ENCODE data around the gene ENPP5. TPM values are rescaled to one million over a fixed set of nuclear protein-coding genes. Genes with fewer than 3 reads are reported as not detected.
A peak's percentile ranks its signal among the peaks of the same experiment; 100 is the strongest.

Gene ENPP5, protein sequence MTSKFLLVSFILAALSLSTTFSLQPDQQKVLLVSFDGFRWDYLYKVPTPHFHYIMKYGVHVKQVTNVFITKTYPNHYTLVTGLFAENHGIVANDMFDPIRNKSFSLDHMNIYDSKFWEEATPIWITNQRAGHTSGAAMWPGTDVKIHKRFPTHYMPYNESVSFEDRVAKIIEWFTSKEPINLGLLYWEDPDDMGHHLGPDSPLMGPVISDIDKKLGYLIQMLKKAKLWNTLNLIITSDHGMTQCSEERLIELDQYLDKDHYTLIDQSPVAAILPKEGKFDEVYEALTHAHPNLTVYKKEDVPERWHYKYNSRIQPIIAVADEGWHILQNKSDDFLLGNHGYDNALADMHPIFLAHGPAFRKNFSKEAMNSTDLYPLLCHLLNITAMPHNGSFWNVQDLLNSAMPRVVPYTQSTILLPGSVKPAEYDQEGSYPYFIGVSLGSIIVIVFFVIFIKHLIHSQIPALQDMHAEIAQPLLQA
- total RNA-seq = 10 to 100 TPM in 1 of 2 donors, 1 to 10 TPM in 1; 9.0 to 12.9 TPM
- polyA plus RNA-seq (2013, experiment 1 of 2) = 3.3 TPM
- 3.2 TPM for polyA plus RNA-seq (2013, experiment 2 of 2)
- long read RNA-seq, experiment 1, partial matches to known transcripts = 5 of 9 reads
- long read RNA-seq, experiment 1, other reads (novel, unspliced or antisense) = 2 of 9 reads
- long read RNA-seq, experiment 2, transcript ENPP5-201 (4 exons, 2,544 nt) = major isoform, 7 of 15 reads
- long read RNA-seq, experiment 2, partial matches to known transcripts = 3 of 15 reads
- long read RNA-seq, experiment 2, other reads (novel, unspliced or antisense) = 4 of 15 reads
- long read RNA-seq, experiment 3, transcript ENPP5-202 (5 exons, 3,834 nt) = minor isoform, 10 of 47 reads
- long read RNA-seq, experiment 3, transcript ENPP5-201 (4 exons, 2,544 nt) = major isoform, 20 of 47 reads
- long read RNA-seq, experiment 3, partial matches to known transcripts = 6 of 47 reads
- long read RNA-seq, experiment 3, other reads (novel, unspliced or antisense) = 10 of 47 reads
- long read RNA-seq, experiment 4, transcript ENPP5-201 (4 exons, 2,544 nt) = major isoform, 9 of 26 reads
- long read RNA-seq, experiment 4, partial matches to known transcripts = 14 of 26 reads
- long read RNA-seq, experiment 4, other reads (novel, unspliced or antisense) = 3 of 26 reads

GRCh38 chr6:46170357-46171289 lies at the start of gene ENPP5:
ENPP5 (minus strand) TSS chr6:46170980; CDS start chr6:46168262, 2,718 bp downstream.
- no peaks in the 10 kb centered on the region for H3K4me1 ChIP-seq (ENCODE audit: control insufficient read depth, insufficient read depth, low read length)
- peaks cover 12% of the 10 kb centered on the region for H3K36me3 Mint-ChIP-seq (ENCODE audit: low read depth)
- peak within 1 kb of the TSS; percentile 96 for H3K4me3 ChIP-seq (ENCODE audit: low read length)
- H3K9me3 Mint-ChIP-seq = no peaks in the 10 kb centered on the region
- H3K9ac ChIP-seq (ENCODE audit: extremely low read depth, low read length, poor library complexity, severe bottlenecking) = peak within 1 kb of the TSS; percentile 56
- 1% methylated on average over 20 to 49 of the region's 49 CpGs for WGBS, 2 experiments (ENCODE audit: insufficient coverage in 1 of 2, insufficient read length in 1 of 2)
- no peaks in the 10 kb centered on the region for H3K9me3 ChIP-seq (ENCODE audit: control insufficient read depth, low read length)
- peak; percentile 99 for DNase-seq
- no peaks in the 10 kb centered on the region for H3K27me3 ChIP-seq (ENCODE audit: control insufficient read depth, insufficient read depth, low read length, poor library complexity, severe bottlenecking)
- no peaks in the 10 kb centered on the region for H3K36me3 ChIP-seq (ENCODE audit: control insufficient read depth, insufficient read depth, low read length)
- peak within 1 kb of the TSS; percentile 92 for H3K27ac Mint-ChIP-seq
- H3K27ac ChIP-seq (ENCODE audit: low read depth, low read length) = no peak within 1 kb of the TSS
- H3K27me3 Mint-ChIP-seq (ENCODE audit: insufficient read depth) = no peaks in the 10 kb centered on the region
- TF ChIP-seq, protein P1, sequence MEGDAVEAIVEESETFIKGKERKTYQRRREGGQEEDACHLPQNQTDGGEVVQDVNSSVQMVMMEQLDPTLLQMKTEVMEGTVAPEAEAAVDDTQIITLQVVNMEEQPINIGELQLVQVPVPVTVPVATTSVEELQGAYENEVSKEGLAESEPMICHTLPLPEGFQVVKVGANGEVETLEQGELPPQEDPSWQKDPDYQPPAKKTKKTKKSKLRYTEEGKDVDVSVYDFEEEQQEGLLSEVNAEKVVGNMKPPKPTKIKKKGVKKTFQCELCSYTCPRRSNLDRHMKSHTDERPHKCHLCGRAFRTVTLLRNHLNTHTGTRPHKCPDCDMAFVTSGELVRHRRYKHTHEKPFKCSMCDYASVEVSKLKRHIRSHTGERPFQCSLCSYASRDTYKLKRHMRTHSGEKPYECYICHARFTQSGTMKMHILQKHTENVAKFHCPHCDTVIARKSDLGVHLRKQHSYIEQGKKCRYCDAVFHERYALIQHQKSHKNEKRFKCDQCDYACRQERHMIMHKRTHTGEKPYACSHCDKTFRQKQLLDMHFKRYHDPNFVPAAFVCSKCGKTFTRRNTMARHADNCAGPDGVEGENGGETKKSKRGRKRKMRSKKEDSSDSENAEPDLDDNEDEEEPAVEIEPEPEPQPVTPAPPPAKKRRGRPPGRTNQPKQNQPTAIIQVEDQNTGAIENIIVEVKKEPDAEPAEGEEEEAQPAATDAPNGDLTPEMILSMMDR (conservative IDR thresholded peaks at IDR 0.05) = no peak
- peak within 1 kb of the TSS; percentile 95 for H3K4me3 Mint-ChIP-seq
- peaks cover 11% of the 10 kb centered on the region for H3K4me1 Mint-ChIP-seq

DNA sequence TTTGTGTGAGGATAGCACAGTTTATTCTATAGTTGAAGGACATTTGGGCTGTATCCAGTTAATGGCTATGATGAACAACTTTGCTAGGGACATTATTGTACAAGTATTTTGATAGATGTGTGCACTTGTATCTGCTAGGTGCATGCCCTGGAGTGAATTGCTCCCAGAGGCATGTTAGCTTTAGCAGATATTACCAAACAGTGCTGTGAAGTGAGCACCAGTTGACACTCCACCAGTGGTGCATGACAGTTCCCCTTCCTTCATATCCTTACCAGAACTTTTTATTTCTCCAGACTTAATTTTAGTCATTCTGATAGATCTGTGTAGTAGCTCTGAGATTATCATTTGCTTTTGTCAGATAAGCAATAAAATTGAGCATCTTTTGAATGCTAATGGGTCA lies 48.9 kb upstream of the ENPP5 start:
- H3K36me3 Mint-ChIP-seq (ENCODE audit: low read depth) = no peaks in the 10 kb centered on the region
- Histone ChIP-seq H3K9ac (ENCODE audit: extremely low read depth, low read length, poor library complexity, severe bottlenecking) (no peak overlapping the region), H3K27ac (ENCODE audit: low read depth, low read length) (no peak overlapping the region), H3K4me3 (ENCODE audit: low read length) (no peak overlapping the region), H3K9me3 (ENCODE audit: control insufficient read depth, low read length) (no peaks in the 10 kb centered on the region), H3K4me1 (ENCODE audit: control insufficient read depth, insufficient read depth, low read length) (peaks cover 2% of the 10 kb centered on the region), H3K27me3 (ENCODE audit: control insufficient read depth, insufficient read depth, low read length, poor library complexity, severe bottlenecking) (peaks cover 6% of the 10 kb centered on the region), H3K36me3 (ENCODE audit: control insufficient read depth, insufficient read depth, low read length) (no peaks in the 10 kb centered on the region)
- peaks cover 16% of the 10 kb centered on the region for H3K27me3 Mint-ChIP-seq (ENCODE audit: insufficient read depth)
- no peak overlapping the region for H3K4me3 Mint-ChIP-seq
- peaks cover 2% of the 10 kb centered on the region for H3K4me1 Mint-ChIP-seq
- no peak overlapping the region for H3K27ac Mint-ChIP-seq
- TF ChIP-seq, protein P1 (conservative IDR thresholded peaks at IDR 0.05) = no peak
- H3K9me3 Mint-ChIP-seq = no peaks in the 10 kb centered on the region
- DNase-seq = no peak
